ENCODE measurements around the gene ACTL8. TPM values are rescaled to one million over a fixed set of nuclear protein-coding genes. Genes with fewer than 3 reads are reported as not detected.

The ACTL8 gene
- total RNA-seq, 1 donor from 2014 or later: not detected

DNA sequence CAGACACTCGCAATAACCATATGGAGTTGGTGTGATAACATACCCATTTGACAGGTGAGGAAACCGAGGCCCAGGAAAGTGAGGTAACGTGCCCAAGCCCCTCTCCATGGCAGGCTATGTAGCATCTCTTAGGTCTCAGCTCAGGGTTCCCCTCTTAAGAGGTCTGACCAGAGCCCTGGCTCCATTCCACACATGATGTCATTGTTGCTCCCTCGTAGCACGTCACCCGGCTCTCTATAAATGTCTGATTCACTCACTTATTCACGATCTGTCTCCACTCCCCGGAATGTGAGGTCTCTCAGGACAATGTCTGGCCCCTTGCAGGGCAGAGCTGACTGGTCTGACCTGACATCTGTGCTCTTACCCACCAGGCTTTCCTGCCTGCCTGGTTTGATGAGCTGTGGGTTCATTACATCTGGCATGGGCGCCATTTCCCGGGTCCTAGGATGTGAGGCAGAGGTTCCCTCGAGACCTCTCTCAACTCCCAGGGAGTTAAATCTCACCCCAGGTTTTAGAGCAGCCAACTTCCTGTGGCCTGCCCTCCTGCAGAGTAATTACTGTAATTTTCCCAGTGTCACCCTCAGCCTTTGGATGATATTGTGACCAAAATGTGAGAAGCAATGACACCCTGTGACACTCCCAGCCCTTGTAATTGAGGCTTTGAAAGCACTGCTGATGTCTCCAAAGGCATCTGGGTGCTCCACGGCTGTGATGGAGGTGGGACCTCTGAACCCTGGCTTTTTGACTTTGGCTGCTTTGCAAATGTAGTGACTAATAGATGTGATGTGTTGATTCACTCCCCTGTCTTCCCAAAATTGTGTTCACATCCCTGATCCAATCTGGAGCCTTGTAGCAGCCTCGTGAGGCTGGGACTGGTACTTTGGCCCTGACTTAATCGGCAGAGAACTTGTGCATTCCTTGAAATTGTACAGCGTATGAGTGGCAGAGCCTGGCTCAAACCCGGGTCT, 10.6 kb downstream of the ACTL8 start:
- intact Hi-C loops (cut with micrococcal nuclease): no loop called here
- H3K27me3 Mint-ChIP-seq: no peaks in the 10 kb centered on the region
- no peak overlapping the region for H3K4me3 Mint-ChIP-seq
- DNase-seq: no peak
- H3K27ac Mint-ChIP-seq: no peak overlapping the region
- no peaks in the 10 kb centered on the region for H3K4me1 Mint-ChIP-seq
- no peaks in the 10 kb centered on the region for H3K36me3 Mint-ChIP-seq (ENCODE audit: low read depth)
- peaks cover 2% of the 10 kb centered on the region for H3K9me3 Mint-ChIP-seq

DNA sequence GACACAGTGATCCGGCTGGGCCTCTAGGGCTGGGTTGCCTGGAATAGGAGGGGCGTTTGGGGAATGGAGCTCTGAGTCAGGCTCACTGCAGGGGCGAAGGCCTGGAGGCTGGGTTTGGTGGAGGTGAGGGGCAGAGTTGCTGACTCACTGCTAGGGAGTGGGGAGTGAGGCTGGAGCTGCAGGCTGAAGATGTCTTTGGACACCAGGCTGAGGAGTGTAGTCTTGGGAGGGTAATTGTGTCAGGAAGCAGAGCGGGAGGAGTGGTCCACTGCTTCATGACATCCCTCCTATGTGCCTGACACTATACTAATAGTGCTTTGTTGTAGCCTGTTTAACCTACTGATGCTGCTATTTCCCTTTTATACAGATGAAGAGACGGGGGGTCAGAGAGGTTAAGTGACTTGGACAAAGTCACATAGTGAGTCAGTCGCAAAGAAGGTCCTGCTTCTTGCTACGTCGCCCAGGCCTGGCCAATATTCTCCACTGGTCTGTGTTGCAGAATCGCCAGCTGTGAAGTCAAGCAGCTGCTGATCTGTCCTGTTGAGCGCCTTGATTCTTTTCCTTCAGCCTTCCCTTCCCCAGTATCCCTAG, 13.6 kb downstream of the ACTL8 start:
- H3K36me3 Mint-ChIP-seq (ENCODE audit: low read depth): no peaks in the 10 kb centered on the region
- no peak overlapping the region for H3K27ac Mint-ChIP-seq
- DNase-seq: no peak
- intact Hi-C loops (cut with micrococcal nuclease): no loop called here
- H3K4me1 Mint-ChIP-seq: no peaks in the 10 kb centered on the region
- no peaks in the 10 kb centered on the region for H3K27me3 Mint-ChIP-seq
- no peak overlapping the region for H3K4me3 Mint-ChIP-seq
- H3K9me3 Mint-ChIP-seq: no peaks in the 10 kb centered on the region

DNA sequence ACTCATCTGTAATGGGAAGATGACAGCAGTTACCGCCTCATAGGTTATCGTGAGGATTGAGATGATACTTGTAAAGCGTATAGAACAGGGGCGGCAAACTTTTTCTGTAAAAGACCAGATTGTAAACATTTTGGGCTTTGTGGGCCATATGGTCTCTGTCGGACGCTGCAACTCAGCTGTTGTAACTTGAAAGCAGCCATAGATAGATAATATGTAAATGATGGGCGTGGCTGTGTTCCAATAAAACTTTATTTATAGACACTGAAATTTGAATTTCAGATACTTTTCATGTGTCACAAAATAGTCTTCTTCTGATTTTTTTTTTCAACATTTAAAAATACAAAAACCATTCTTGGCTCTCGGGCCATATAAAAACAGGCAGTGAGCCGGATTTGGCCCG, 15.8 kb downstream of the ACTL8 start:
- Mint-ChIP-seq H3K27me3 (no peaks in the 10 kb centered on the region), H3K4me1 (no peaks in the 10 kb centered on the region), H3K4me3 (no peak overlapping the region), H3K36me3 (ENCODE audit: low read depth) (no peaks in the 10 kb centered on the region), H3K27ac (no peak overlapping the region), H3K9me3 (no peaks in the 10 kb centered on the region)
- no peak for DNase-seq
- intact Hi-C loops (cut with micrococcal nuclease): no loop called here

DNA sequence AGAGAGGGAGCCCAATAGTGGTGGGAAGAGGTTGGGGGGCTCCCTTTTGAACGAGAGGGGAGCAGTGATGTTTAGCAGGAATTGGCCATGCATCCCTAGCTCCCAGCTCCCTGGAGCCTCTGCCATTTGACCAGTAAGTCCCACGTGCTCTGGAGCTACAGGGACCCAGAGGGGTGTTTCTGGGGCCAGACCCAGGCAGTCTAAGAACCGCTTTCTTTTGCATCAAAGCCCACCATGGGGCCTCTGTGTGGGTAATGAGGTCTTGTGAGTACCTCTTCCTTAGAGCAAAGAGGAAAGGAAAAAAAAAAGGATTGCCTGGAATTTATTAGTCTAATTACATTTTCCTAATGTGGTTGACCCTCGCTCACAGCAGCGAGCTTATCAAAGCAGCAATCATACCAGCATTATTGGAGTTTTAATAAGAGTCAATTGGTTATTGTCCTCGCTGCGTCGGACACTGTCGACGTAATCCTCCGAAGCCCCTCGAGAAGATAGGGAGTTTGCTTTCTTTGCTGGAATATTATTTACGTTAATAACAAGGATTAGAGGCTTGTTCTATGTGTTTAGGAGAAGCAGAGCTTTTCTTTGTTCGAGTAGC, 17.6 kb downstream of the ACTL8 start:
- Mint-ChIP-seq H3K4me1 (no peaks in the 10 kb centered on the region), H3K27me3 (no peaks in the 10 kb centered on the region), H3K4me3 (no peak overlapping the region), H3K9me3 (no peaks in the 10 kb centered on the region), H3K36me3 (ENCODE audit: low read depth) (no peaks in the 10 kb centered on the region), H3K27ac (no peak overlapping the region)
- no peak for DNase-seq
- intact Hi-C loops (cut with micrococcal nuclease): no loop called here

DNA sequence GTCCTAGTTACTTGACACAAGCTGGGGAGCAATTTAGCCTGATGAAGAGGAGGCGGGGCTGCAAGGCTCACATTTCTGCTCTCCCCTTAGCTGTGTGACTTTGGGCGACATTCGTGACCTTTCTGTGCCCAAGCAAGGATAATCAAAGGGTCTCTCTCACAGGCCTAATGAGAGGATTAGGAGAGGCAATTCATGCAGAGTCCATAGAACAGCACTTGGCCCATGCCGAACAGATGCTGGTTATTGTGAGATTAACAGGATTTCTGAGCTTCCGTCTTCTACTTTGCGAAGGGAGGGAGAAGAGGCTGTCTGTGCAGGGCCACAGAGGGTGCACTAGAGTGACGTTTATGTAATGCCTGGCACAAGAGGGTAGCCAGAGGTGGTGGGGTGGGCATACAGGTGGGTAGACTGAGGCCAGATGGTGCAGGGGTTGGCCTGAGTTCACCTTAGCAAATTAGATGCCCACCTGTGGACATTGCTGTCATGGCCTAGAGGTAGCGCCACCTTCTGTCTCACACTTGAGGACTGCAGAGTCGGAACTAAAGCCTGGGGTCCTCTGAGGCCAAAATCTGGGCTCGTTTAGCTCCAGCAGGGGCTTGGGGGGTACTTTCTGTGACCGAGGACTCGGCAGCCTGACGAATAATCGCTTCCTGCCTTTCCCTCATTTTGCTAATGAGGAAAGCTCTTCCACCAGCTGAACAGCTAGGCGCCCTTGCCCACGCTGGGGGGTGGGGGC, 18.6 kb downstream of the ACTL8 start:
- DNase-seq: no peak
- Mint-ChIP-seq H3K4me1 (no peaks in the 10 kb centered on the region), H3K27me3 (no peaks in the 10 kb centered on the region), H3K27ac (no peak overlapping the region), H3K4me3 (no peak overlapping the region), H3K9me3 (no peaks in the 10 kb centered on the region), H3K36me3 (ENCODE audit: low read depth) (no peaks in the 10 kb centered on the region)
- intact Hi-C loops (cut with micrococcal nuclease): no loop called here

DNA sequence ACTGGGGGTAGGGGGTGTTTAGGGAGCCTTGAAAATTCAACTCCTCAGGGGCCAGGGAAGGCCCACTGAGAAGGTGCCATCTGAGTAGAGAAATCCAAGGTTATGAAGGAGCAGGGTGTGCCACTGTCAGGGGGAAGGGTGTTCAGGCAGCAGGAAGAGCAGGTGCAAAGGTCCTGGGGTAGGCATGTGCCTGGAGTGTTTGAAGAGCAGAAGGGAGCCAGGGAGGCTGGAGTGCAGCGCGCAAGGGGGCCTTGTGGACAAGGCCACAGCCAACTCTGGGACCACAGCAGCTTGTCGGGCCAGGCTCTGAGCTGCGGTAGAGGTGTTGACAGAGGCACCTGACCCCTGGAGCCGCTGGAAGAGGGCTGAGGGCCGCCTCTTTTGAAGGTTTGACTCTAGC, 19.3 kb downstream of the ACTL8 start:
- intact Hi-C loops (cut with micrococcal nuclease): no loop called here
- H3K36me3 Mint-ChIP-seq (ENCODE audit: low read depth): no peaks in the 10 kb centered on the region
- H3K27ac Mint-ChIP-seq: no peak overlapping the region
- H3K27me3 Mint-ChIP-seq: no peaks in the 10 kb centered on the region
- H3K4me3 Mint-ChIP-seq: no peak overlapping the region
- H3K9me3 Mint-ChIP-seq: no peaks in the 10 kb centered on the region
- no peaks in the 10 kb centered on the region for H3K4me1 Mint-ChIP-seq
- no peak for DNase-seq

DNA sequence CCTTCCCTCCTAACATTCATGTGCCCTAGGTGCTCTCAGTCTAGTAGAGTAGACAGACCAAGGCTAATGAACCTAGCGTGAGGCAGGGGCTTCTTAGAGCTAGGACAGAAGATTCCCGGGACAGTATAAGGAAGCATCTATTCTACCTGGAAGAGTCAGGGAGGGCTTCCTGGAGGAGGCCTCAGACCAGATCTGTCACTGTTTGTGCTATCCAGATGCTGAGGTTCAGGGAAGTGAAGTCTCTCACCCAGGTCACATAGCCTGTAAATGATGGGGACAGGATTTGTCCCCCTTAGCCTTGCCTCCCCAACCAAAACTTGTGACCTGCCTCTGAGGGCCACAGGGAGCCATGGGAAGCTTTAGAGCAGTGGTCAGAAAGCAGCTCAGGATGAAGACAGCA, 20.7 kb downstream of the ACTL8 start:
- intact Hi-C loops (cut with micrococcal nuclease): no loop called here
- H3K27ac Mint-ChIP-seq: no peak overlapping the region

DNA sequence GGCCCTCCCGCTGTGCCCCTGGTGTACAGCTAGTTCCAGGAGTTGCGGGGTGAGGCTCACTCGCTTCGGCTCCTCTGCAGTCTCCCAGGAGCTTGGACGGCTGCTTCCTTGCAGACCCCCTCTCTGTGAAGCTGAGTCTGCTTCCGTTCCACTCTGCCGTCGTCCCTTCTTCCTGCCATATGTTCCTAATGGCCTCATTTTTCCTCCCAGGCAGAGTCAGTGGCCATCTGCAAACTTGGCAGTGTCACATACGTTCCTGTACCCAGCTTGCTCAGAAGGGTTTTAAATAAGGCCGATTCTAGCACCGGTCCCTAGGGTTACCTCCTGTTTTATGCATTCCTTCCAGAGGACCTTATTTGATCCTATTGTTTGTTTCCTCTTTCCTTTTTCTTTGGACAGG, 21.3 kb downstream of the ACTL8 start:
- intact Hi-C loops (cut with micrococcal nuclease): no loop called here
- Mint-ChIP-seq H3K27ac (no peak overlapping the region), H3K36me3 (ENCODE audit: low read depth) (no peaks in the 10 kb centered on the region), H3K4me3 (no peak overlapping the region), H3K27me3 (no peaks in the 10 kb centered on the region), H3K9me3 (no peaks in the 10 kb centered on the region), H3K4me1 (no peaks in the 10 kb centered on the region)
- no peak for DNase-seq

More for the DNA sequence above, 20.7 kb downstream of the ACTL8 start:
- Mint-ChIP-seq H3K9me3 (no peaks in the 10 kb centered on the region), H3K27me3 (no peaks in the 10 kb centered on the region), H3K4me3 (no peak overlapping the region), H3K4me1 (no peaks in the 10 kb centered on the region), H3K36me3 (ENCODE audit: low read depth) (no peaks in the 10 kb centered on the region)
- DNase-seq: no peak

DNA sequence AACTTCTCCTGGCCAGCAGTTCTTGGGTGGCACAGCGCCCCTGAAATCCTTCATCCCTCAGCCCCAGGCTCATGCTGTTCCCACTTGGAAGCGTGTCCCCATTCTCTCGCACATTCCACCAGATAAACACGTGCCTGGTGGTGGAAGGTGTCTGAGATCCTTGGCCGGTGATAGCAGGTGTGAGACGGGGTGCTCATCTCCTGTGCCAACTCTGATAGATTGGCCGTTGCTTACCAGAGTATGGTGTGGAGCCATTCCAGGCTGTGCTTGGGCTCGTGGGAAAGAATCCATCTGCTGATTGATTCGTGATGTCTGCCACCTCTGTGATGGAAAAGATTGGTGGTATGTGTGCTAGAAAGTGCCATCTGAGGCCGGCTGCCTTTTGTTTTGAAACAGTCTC, 22.2 kb downstream of the ACTL8 start:
- H3K27ac Mint-ChIP-seq: no peak overlapping the region
- no peaks in the 10 kb centered on the region for H3K36me3 Mint-ChIP-seq (ENCODE audit: low read depth)
- H3K27me3 Mint-ChIP-seq: no peaks in the 10 kb centered on the region
- no peaks in the 10 kb centered on the region for H3K4me1 Mint-ChIP-seq
- no peak for DNase-seq
- H3K4me3 Mint-ChIP-seq: no peak overlapping the region
- no peaks in the 10 kb centered on the region for H3K9me3 Mint-ChIP-seq
- intact Hi-C loops (cut with micrococcal nuclease): no loop called here

DNA sequence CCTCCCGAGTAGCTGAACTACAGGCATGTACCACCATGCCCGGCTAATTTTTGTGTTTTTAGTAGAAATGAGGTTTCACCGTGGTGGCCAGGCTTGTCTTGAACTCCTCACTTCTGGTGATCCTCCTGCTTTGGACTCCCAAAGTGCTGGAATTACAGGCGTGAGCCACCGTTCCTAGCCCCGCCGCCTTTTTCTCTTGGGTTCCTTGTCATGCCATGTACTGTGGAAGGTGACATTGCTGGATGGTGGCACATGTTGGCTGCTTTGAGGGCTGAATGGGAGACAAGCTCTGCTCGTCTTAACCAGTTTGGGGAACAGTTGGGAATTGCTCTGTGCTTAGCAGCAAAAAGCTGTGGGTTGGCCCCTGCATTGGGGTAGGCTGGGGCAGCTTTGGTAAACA, 22.7 kb downstream of the ACTL8 start:
- H3K4me3 Mint-ChIP-seq: no peak overlapping the region
- H3K4me1 Mint-ChIP-seq: no peaks in the 10 kb centered on the region
- no peak for DNase-seq
- intact Hi-C loops (cut with micrococcal nuclease): no loop called here
- H3K9me3 Mint-ChIP-seq: no peaks in the 10 kb centered on the region
- no peaks in the 10 kb centered on the region for H3K36me3 Mint-ChIP-seq (ENCODE audit: low read depth)
- H3K27me3 Mint-ChIP-seq: no peaks in the 10 kb centered on the region
- no peak overlapping the region for H3K27ac Mint-ChIP-seq

DNA sequence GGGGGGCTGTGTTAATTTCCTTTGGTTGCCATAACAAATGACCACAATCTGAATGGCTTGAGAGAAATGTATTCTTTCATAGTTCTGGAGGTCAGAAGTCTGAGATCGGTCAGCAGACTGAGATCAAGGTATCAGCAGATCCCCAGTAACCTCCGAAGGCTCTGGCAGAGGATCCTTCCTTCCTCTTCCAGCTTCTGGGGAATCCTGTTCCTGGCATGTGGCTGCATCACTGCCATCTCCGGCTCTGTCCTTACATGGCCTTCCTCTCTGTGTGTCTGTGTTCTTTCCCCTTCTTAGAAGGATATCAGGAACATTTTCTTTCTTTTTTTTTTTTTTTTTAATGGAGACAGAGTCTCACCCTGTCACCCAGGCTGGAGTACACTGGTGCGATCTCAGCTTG, 25.8 kb downstream of the ACTL8 start:
- no peak for DNase-seq
- Mint-ChIP-seq H3K36me3 (ENCODE audit: low read depth) (no peaks in the 10 kb centered on the region), H3K27me3 (no peaks in the 10 kb centered on the region), H3K9me3 (no peaks in the 10 kb centered on the region), H3K4me1 (no peaks in the 10 kb centered on the region), H3K27ac (no peak overlapping the region), H3K4me3 (no peak overlapping the region)
- intact Hi-C loops (cut with micrococcal nuclease): no loop called here

DNA sequence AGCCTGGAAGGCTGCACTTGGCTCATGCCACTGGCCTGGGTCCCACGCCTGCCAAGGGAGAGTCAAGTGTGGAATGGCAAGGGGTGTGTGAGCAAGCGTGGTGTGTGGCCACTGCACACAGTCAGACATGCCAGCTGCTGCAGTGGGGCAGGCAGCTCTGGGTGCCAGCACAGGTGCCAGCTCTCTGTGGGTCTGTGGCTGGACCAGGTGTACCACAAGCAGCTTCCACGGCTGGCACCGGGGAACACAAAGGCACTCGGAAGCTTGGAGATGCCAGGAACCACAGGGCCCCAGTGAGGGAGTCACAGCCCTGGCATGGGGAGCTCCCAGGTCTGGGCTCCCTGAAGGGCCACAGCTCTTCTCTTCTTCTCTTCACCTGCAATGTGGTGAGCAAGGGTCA, 34.8 kb downstream of the ACTL8 start:
- no peak for DNase-seq
- no peaks in the 10 kb centered on the region for H3K4me1 Mint-ChIP-seq
- no peaks in the 10 kb centered on the region for H3K27me3 Mint-ChIP-seq
- no peaks in the 10 kb centered on the region for H3K36me3 Mint-ChIP-seq (ENCODE audit: low read depth)
- H3K9me3 Mint-ChIP-seq: no peaks in the 10 kb centered on the region
- no peak overlapping the region for H3K27ac Mint-ChIP-seq
- H3K4me3 Mint-ChIP-seq: no peak overlapping the region
- intact Hi-C loops (cut with micrococcal nuclease): no loop called here

DNA sequence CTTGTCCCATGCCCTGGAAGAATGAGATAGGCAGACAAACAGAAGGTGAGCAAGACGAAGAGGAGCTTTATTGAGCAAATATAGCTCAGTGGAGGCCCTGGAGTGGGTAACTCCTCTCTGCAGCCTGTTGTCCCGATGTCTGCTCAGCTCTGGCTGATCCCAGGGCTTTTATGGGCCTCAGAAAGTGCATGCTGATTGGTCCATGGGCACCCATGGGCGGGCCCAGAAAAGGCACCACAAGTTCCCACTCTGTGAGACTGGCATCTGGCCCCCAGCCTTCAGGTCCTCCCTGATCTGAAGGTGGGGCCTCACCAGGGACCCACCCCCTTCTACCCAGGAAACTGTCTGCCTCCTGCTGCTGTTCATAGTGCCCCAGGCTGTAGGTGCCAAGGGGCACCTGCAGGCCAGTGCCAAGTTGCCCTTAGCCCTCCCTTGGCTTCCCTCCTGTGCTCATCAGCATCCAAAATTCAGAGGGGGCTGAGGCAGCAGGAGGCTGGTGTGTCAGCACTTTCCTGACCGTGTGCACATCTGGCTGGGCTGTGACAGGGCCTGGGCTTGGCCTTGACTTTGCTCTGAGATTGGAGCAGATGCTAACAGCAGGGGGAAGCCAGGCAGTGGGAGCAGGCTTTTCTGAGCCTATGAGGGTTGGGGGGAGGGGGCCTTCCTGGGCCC, 35.4 kb downstream of the ACTL8 start:
- DNase-seq: no peak
- H3K4me1 Mint-ChIP-seq: no peaks in the 10 kb centered on the region
- intact Hi-C loops (cut with micrococcal nuclease): no loop called here
- H3K27ac Mint-ChIP-seq: no peak overlapping the region
- H3K36me3 Mint-ChIP-seq (ENCODE audit: low read depth): no peaks in the 10 kb centered on the region
- no peaks in the 10 kb centered on the region for H3K27me3 Mint-ChIP-seq
- H3K9me3 Mint-ChIP-seq: no peaks in the 10 kb centered on the region
- no peak overlapping the region for H3K4me3 Mint-ChIP-seq
